Mesothelial cell of epicardium (in vitro differentiated cells): ENCODE measurements around the gene LRRN3. TPM values are rescaled to one million over a fixed set of nuclear protein-coding genes. Genes with fewer than 3 reads are reported as not detected.
"Not testable (repeated sequence)": the region's sequence is repeated elsewhere in the genome, so short reads cannot be mapped to it uniquely, and the experiment has no call there.

Experiments
- DNase-seq, 2 experiments: peaks; one replicate each; pipeline ENCODE4 v3.0.0; 2021; ENCODE audit warnings: low spot score in 2 of 2; ENCODE audit not compliant: unreplicated experiment in 2 of 2
- H3K27ac Mint-ChIP-seq: 2 replicates; pipeline ENCODE4 v1.8.0; 2021; ENCODE audit warnings: mixed read lengths
- H3K27me3 Mint-ChIP-seq: 2 replicates; pipeline ENCODE4 v1.8.0; 2021; ENCODE audit warnings: low read depth, mixed read lengths
- H3K36me3 Mint-ChIP-seq: 2 replicates; pipeline ENCODE4 v1.8.0; 2021; ENCODE audit warnings: mixed read lengths
- H3K4me1 Mint-ChIP-seq: 2 replicates; pipeline ENCODE4 v1.8.0; 2021; ENCODE audit warnings: mixed read lengths
- H3K4me3 Mint-ChIP-seq: 2 replicates; pipeline ENCODE4 v1.8.0; 2021; ENCODE audit warnings: mild to moderate bottlenecking, moderate library complexity, mixed read lengths
- H3K9me3 Mint-ChIP-seq: 2 replicates; pipeline ENCODE4 v1.8.0; 2021; ENCODE audit warnings: mixed read lengths
- total RNA-seq: library from RNA; stranded (reverse); gene quantifications from 3 replicates; pipeline ENCODE4 v1.2.1, GENCODE V29; 2021
- TF ChIP-seq, protein P1 (sequence below): fragments of 200-600 bp; sonication (generic); IDR thresholded peaks from one replicate; pipeline ENCODE4 v1.5.0; 2021; ENCODE audit warnings: antibody characterized with exemption; ENCODE audit not compliant: unreplicated experiment

Gene LRRN3
- total RNA-seq, 1 donor from 2014 or later: 9.4 TPM

- H3K36me3 Mint-ChIP-seq: peaks cover 2% of the 10 kb centered on the region
- TF ChIP-seq, protein P1, sequence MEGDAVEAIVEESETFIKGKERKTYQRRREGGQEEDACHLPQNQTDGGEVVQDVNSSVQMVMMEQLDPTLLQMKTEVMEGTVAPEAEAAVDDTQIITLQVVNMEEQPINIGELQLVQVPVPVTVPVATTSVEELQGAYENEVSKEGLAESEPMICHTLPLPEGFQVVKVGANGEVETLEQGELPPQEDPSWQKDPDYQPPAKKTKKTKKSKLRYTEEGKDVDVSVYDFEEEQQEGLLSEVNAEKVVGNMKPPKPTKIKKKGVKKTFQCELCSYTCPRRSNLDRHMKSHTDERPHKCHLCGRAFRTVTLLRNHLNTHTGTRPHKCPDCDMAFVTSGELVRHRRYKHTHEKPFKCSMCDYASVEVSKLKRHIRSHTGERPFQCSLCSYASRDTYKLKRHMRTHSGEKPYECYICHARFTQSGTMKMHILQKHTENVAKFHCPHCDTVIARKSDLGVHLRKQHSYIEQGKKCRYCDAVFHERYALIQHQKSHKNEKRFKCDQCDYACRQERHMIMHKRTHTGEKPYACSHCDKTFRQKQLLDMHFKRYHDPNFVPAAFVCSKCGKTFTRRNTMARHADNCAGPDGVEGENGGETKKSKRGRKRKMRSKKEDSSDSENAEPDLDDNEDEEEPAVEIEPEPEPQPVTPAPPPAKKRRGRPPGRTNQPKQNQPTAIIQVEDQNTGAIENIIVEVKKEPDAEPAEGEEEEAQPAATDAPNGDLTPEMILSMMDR: no peak
- H3K27me3 Mint-ChIP-seq: no peaks in the 10 kb centered on the region
- H3K4me1 Mint-ChIP-seq: peaks cover 30% of the 10 kb centered on the region
- no peak overlapping the region for H3K4me3 Mint-ChIP-seq
- no peak for DNase-seq
- no peak overlapping the region for H3K27ac Mint-ChIP-seq
- peaks cover 5% of the 10 kb centered on the region for H3K9me3 Mint-ChIP-seq
These were observed 19.4 kb upstream of the LRRN3 start for GRCh38 chr7:111071556-111071955.

GRCh38 chr7:111072658-111073057 is 18.3 kb upstream of the LRRN3 start:
- H3K27me3 Mint-ChIP-seq, DNase-seq, H3K9me3 Mint-ChIP-seq, H3K36me3 Mint-ChIP-seq, H3K4me3 Mint-ChIP-seq, H3K27ac Mint-ChIP-seq: not testable (repeated sequence)
- H3K4me1 Mint-ChIP-seq: peaks cover 30% of the 10 kb centered on the region

- H3K4me1 Mint-ChIP-seq: peaks cover 20% of the 10 kb centered on the region
- TF ChIP-seq, protein P1: no peak
- H3K9me3 Mint-ChIP-seq: no peaks in the 10 kb centered on the region
- no peaks in the 10 kb centered on the region for H3K36me3 Mint-ChIP-seq
- no peak overlapping the region for H3K27ac Mint-ChIP-seq
- no peak overlapping the region for H3K4me3 Mint-ChIP-seq
- DNase-seq: no peak
- no peaks in the 10 kb centered on the region for H3K27me3 Mint-ChIP-seq
These were observed 16.7 kb upstream of the LRRN3 start for GRCh38 chr7:111074071-111074747.

DNA sequence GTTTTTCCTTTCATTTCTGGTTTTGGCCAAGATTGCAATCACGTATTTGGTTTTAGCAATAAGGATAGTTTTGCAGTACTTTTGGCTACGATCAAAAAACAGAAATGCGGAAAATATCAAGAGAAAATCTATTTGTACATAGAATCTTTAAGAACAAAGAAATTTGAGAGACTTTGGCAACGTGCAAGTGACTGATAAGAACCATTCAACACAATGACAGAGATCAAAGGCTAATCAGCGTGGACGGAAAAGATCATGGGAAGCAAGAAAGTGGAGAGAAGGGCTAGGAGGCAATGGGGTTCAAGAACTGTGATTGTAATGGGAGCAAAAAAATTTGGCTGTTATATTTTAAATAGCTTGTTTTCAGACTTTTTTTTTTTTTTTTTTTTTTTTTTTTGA is 16.2 kb upstream of the LRRN3 start:
- DNase-seq: no peak
- TF ChIP-seq, protein P1: no peak
- Mint-ChIP-seq H3K4me3 (no peak overlapping the region), H3K9me3 (no peaks in the 10 kb centered on the region), H3K27me3 (no peaks in the 10 kb centered on the region), H3K36me3 (no peaks in the 10 kb centered on the region), H3K27ac (no peak overlapping the region), H3K4me1 (peaks cover 16% of the 10 kb centered on the region)

- H3K4me1 Mint-ChIP-seq: peaks cover 9% of the 10 kb centered on the region
- H3K27ac Mint-ChIP-seq: no peak overlapping the region
- TF ChIP-seq, protein P1: no peak
These were observed 15.4 kb upstream of the LRRN3 start for GRCh38 chr7:111075498-111075897.

DNA sequence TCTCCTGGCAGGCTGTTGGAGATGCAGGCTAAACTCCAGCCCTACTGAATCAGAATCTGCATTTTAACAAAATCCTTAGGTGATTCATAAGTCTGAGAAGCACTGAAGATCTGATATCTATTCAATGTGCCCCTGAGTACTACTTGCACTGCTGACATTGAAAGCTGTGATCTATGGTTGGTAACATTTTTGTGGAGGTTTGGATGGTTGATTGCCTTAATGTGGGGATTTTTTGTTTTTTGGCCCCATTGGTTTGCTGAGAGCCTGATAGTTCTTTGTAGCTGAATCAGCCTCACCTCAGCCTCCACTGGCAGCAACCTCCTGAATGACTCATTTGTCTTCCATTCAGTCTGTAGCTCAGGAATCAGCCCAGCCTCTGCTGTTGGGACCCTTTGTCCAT is 14.7 kb upstream of the LRRN3 start:
- Mint-ChIP-seq H3K36me3 (no peaks in the 10 kb centered on the region), H3K4me1 (peaks cover 9% of the 10 kb centered on the region), H3K4me3 (no peak overlapping the region), H3K27me3 (no peaks in the 10 kb centered on the region), H3K9me3 (no peaks in the 10 kb centered on the region), H3K27ac (no peak overlapping the region)
- DNase-seq: no peak
- TF ChIP-seq, protein P1: no peak

More at GRCh38 chr7:111075498-111075897, 15.4 kb upstream of the LRRN3 start:
- DNase-seq: no peak
- Mint-ChIP-seq H3K9me3 (no peaks in the 10 kb centered on the region), H3K36me3 (no peaks in the 10 kb centered on the region), H3K27me3 (no peaks in the 10 kb centered on the region), H3K4me3 (no peak overlapping the region)
